Lower leg skin (tissue), 3 donors: ENCODE measurements around the gene LRRFIP1.

Experiments
- POLR2A ChIP-seq, 2 donors: fragments of 450-650 bp; IDR thresholded peaks; one replicate each; pipeline ENCODE4 v1.6.1; 2016 to 2017; ENCODE audit warnings: antibody characterized with exemption in 2 of 2, mild to moderate bottlenecking in 1 of 2, moderate library complexity in 1 of 2
- TF ChIP-seq, protein P1 (sequence below), 3 donors: fragments of 450-650 bp; IDR thresholded peaks; one replicate each; pipeline ENCODE4 v1.5.1; 2016; ENCODE audit warnings: antibody characterized with exemption in 3 of 3, mild to moderate bottlenecking in 3 of 3, moderate library complexity in 2 of 3

DNA sequence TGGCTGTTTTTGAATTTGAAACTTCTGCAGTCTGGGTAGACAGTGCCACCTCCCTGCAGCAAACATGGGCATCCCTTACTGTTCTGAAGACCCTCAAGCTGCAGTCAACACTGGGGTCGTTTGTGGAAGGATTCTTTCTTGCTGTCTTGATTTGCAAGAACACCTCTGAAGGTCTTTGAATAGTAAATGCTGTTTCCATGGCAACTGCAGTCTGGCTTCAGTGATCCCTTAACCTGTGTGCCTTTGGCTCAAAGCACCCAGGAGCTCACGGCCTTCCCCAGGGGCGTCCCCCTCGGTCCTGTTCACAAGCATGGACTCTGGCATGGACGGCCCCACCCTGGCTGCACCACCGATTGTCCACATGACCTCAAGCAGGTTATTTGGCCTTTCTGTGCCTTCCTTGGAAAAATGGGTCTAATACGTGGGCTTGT, 38.3 kb downstream of the LRRFIP1 start:
- TF ChIP-seq, protein P1, sequence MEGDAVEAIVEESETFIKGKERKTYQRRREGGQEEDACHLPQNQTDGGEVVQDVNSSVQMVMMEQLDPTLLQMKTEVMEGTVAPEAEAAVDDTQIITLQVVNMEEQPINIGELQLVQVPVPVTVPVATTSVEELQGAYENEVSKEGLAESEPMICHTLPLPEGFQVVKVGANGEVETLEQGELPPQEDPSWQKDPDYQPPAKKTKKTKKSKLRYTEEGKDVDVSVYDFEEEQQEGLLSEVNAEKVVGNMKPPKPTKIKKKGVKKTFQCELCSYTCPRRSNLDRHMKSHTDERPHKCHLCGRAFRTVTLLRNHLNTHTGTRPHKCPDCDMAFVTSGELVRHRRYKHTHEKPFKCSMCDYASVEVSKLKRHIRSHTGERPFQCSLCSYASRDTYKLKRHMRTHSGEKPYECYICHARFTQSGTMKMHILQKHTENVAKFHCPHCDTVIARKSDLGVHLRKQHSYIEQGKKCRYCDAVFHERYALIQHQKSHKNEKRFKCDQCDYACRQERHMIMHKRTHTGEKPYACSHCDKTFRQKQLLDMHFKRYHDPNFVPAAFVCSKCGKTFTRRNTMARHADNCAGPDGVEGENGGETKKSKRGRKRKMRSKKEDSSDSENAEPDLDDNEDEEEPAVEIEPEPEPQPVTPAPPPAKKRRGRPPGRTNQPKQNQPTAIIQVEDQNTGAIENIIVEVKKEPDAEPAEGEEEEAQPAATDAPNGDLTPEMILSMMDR (IDR thresholded peaks at IDR 0.05), result no peak
- TF ChIP-seq POLR2A (IDR thresholded peaks at IDR 0.05), result no peak
